GM20000 (cell line): ENCODE data around the gene RUFY2.

ENCODE experiments used
- DNase-seq: peaks from one replicate; pipeline ENCODE4 v3.0.0; 2012; ENCODE audit warnings: low spot score
- CTCF ChIP-seq: IDR thresholded peaks from 2 replicates; pipeline ENCODE4 v1.5.1; 2012; ENCODE audit warnings: mild to moderate bottlenecking, control low read depth; ENCODE audit errors: extremely low read depth, missing control alignments

Gene RUFY2

DNA sequence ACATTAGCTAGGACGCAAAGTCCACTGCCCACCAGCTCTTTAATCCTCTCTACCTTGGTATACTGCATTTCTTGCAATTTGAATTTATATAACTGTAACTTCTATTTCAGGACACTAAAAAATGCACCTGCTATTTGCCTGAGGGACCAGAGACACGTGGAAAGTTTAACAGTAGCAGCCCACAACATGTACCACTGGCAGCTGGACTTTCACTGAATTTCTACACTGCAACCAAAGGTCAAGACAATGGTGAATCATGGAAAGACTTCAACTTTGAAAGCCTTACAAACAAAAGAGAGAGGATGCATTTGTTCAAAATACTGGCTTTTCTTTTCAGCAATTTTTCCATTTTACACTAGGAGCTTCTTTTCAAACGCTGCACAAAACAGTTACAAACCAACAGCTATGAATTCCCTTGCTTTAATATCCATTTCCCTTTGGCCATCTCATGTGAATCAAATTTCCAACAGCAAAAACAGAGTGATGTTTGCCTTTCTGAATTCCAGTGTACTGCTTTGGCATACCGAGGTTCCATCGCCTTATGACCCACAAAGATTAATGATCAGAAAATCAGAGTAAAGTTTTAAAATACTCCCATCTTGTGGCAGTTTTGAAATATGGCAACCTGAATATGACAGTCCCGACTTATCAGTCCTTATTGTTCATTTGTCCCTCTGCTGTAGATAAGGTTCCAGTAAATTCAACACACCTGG lies 105.1 kb downstream of the RUFY2 start:
- peak; percentile 51 for DNase-seq
- TF ChIP-seq CTCF, result peak; percentile 6

DNA sequence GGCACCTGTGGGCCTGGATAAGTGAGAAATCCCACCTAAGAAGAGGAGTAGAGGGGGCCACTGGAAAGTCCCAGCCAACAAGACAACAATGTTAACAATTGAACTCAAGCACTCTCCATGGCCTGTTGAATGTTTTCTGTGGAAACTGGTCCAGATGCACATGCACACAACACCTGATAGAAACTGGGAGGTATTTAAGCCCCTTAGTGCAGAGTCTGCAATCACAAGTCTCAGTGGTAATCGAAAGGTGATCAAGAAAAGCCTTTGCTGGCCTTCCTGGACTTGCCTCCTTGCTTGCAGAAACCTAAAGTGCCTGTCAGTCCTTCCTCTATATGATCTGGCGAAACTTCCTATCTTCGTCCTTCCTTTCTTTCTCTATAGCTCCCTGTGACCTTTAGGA lies 105.8 kb downstream of the RUFY2 start:
- TF ChIP-seq CTCF, result no peak
- DNase-seq, result no peak

- no peak for TF ChIP-seq CTCF
- no peak for DNase-seq
Measured at GRCh38 chr10:68296843-68297663, 110.0 kb downstream of the RUFY2 start.
